ENCODE data around the gene SAMD11.
A peak's percentile ranks its signal among the peaks of the same experiment; 100 is the strongest.

The SAMD11 gene

GRCh38 chr1:959731-960362 lies 36.1 kb downstream of the SAMD11 start:
- Histone ChIP-seq H3K4me1 (ENCODE audit: control insufficient read depth, low read length) (peaks cover 22% of the 10 kb centered on the region; the same call in 1 of the 2 replicates), H3K27me3 (ENCODE audit: control insufficient read depth, low read length) (no peaks in the 10 kb centered on the region), H3K27ac (ENCODE audit: low read depth, low read length) (no peak overlapping the region), H3K9me2 (replicated peaks; ENCODE audit: control insufficient read depth, low read length) (no peaks in the 10 kb centered on the region), H4K20me1 (ENCODE audit: control insufficient read depth, insufficient read depth, low read depth, low read length) (no peaks in the 10 kb centered on the region), H3K4me2 (ENCODE audit: low read length) (peak overlapping the region; percentile 77), H3F3A (ENCODE audit: control insufficient read depth, insufficient read depth) (no peaks in the 10 kb centered on the region), H3K36me3 (ENCODE audit: control insufficient read depth, low read length) (peaks cover 31% of the 10 kb centered on the region), H3K79me2 (ENCODE audit: control insufficient read depth, low read length) (peaks cover 27% of the 10 kb centered on the region), H3K9me3 (ENCODE audit: control insufficient read depth, insufficient read depth, low read length) (no peaks in the 10 kb centered on the region), H3K4me3 (ENCODE audit: low read length) (peak overlapping the region; percentile 90)
- TF ChIP-seq EZH2phosphoT487 (IDR thresholded peaks at IDR 0.05; ENCODE audit: borderline replicate concordance, low read length) (no peak), CTCF (IDR thresholded peaks at IDR 0.05; ENCODE audit: low read depth, low read length, poor library complexity, severe bottlenecking) (no peak)

GRCh38 chr1:960363-961131 lies 36.8 kb downstream of the SAMD11 start, which contains the start of gene KLHL17:
Gene KLHL17 (plus strand): TSS chr1:960584. CDS start chr1:960694, 110 bp downstream.
- no peaks in the 10 kb centered on the region for H3F3A ChIP-seq (ENCODE audit: control insufficient read depth, insufficient read depth)
- TF ChIP-seq CTCF (IDR thresholded peaks at IDR 0.05; ENCODE audit: low read depth, low read length, poor library complexity, severe bottlenecking) (no peak), EZH2phosphoT487 (IDR thresholded peaks at IDR 0.05; ENCODE audit: borderline replicate concordance, low read length) (no peak)
- no peaks in the 10 kb centered on the region for H3K9me2 ChIP-seq (replicated peaks; ENCODE audit: control insufficient read depth, low read length)
- H3K9me3 ChIP-seq (ENCODE audit: control insufficient read depth, insufficient read depth, low read length) = no peaks in the 10 kb centered on the region
- no peaks in the 10 kb centered on the region for H3K27me3 ChIP-seq (ENCODE audit: control insufficient read depth, low read length)
- peaks cover 22% of the 10 kb centered on the region; the same call in 1 of the 2 replicates for H3K4me1 ChIP-seq (ENCODE audit: control insufficient read depth, low read length)
- no peaks in the 10 kb centered on the region for H4K20me1 ChIP-seq (ENCODE audit: control insufficient read depth, insufficient read depth, low read depth, low read length)
- peaks cover 25% of the 10 kb centered on the region for H3K36me3 ChIP-seq (ENCODE audit: control insufficient read depth, low read length)
- peak within 1 kb of the TSS; percentile 90 for H3K4me3 ChIP-seq (ENCODE audit: low read length)
- H3K27ac ChIP-seq (ENCODE audit: low read depth, low read length) = no peak within 1 kb of the TSS
- peak within 1 kb of the TSS; percentile 77 for H3K4me2 ChIP-seq (ENCODE audit: low read length)
- peaks cover 27% of the 10 kb centered on the region for H3K79me2 ChIP-seq (ENCODE audit: control insufficient read depth, low read length)

- Histone ChIP-seq H3F3A (ENCODE audit: control insufficient read depth, insufficient read depth) (no peaks in the 10 kb centered on the region), H4K20me1 (ENCODE audit: control insufficient read depth, insufficient read depth, low read depth, low read length) (no peaks in the 10 kb centered on the region), H3K4me2 (ENCODE audit: low read length) (peak overlapping the region; percentile 77), H3K9me2 (replicated peaks; ENCODE audit: control insufficient read depth, low read length) (no peaks in the 10 kb centered on the region), H3K9me3 (ENCODE audit: control insufficient read depth, insufficient read depth, low read length) (no peaks in the 10 kb centered on the region), H3K27ac (ENCODE audit: low read depth, low read length) (no peak overlapping the region), H3K36me3 (ENCODE audit: control insufficient read depth, low read length) (peaks cover 18% of the 10 kb centered on the region), H3K4me3 (ENCODE audit: low read length) (peak overlapping the region; percentile 90), H3K4me1 (ENCODE audit: control insufficient read depth, low read length) (peaks cover 23% of the 10 kb centered on the region), H3K79me2 (ENCODE audit: control insufficient read depth, low read length) (peaks cover 27% of the 10 kb centered on the region), H3K27me3 (ENCODE audit: control insufficient read depth, low read length) (no peaks in the 10 kb centered on the region)
- TF ChIP-seq EZH2phosphoT487 (IDR thresholded peaks at IDR 0.05; ENCODE audit: borderline replicate concordance, low read length) (no peak), CTCF (IDR thresholded peaks at IDR 0.05; ENCODE audit: low read depth, low read length, poor library complexity, severe bottlenecking) (no peak)
Measured at GRCh38 chr1:961132-961669, 37.5 kb downstream of the SAMD11 start.
